ENCODE measurements around the gene KCNQ5.

- TF ChIP-seq CTCF (IDR thresholded peaks at IDR 0.05) (no peak), POLR2A (IDR thresholded peaks at IDR 0.05) (no peak)
Measured at GRCh38 chr6:73143551-73143950, 521.7 kb downstream of the KCNQ5 start.
